HG02840 (cell line): ENCODE results near the gene SOX12.

ENCODE experiments used
- ATAC-seq: cut with Tn5 transposase; IDR thresholded peaks from one replicate; pipeline ENCODE4 v1.9.1; 2021; ENCODE audit warnings: mild to moderate bottlenecking, moderate library complexity, moderate number of reproducible peaks; ENCODE audit not compliant: unreplicated experiment, low FRiP score

SOX12 gene

DNA sequence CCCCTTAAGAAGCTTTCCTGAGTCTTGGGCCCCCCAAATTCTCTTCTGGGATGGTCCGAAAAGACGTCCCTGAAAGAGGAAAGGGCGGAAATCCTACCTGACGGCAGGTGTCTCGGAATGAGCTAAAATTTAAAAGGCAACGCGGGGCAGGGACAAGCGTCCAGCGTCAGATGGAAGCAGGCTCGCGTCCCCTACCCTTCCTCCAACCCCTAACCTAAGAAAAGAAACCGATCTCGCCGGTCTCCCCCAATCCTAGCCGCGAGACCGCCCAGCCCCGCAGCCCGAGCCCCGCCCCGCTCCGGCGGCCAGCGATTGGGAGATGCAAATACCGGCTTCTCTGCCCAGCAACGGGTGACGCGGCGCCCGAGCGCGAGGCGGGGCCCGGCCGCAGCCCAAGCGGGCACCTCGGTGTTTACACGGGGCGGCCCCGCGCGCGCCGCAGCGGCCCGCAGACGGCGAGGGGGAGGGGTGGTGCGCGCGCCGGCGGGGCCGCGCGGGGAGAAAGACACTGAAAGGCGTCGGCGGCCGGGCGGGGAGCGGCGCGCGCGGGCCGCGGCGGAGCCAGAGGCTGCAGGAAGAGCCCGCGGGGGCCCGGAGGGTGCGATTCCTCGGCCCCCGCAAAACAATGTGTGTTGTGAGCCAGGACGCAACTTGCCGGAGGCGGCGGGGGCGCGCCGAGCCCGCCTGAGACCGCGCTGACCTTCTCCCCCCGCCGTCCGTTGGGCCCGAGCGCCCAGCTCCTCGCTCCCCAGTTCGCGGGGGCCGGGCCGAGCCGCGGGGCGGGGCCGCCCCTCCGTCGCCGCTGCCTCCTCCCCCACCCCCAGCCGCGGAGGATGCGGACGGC lies at the start of gene SOX12:
Gene SOX12, plus strand, starts transcription at position 508 of the 844 bp plus-strand sequence. CDS start 373 bp downstream, outside the sequence.
- peak; percentile 71 for ATAC-seq

DNA sequence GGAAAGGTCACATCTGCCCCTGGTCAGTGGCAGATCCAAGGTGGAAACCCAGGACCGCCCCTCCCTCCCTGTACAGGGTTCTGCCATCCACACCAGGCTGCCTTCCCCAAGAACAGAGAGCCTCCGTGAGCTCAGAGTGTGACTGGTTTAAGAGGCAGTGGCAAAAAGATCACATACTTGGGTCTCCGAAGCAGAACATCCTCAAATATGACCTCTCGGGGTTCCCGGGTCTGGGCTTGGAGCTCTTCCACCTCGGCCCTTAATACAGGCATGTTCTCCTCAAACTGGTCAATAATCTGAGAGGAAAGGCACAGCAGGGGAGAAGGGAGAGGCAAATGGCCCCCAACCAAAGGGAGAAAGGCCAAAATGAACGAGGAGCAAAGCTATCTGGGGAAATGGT lies 49.6 kb upstream of the SOX12 start:
- ATAC-seq = no peak

DNA sequence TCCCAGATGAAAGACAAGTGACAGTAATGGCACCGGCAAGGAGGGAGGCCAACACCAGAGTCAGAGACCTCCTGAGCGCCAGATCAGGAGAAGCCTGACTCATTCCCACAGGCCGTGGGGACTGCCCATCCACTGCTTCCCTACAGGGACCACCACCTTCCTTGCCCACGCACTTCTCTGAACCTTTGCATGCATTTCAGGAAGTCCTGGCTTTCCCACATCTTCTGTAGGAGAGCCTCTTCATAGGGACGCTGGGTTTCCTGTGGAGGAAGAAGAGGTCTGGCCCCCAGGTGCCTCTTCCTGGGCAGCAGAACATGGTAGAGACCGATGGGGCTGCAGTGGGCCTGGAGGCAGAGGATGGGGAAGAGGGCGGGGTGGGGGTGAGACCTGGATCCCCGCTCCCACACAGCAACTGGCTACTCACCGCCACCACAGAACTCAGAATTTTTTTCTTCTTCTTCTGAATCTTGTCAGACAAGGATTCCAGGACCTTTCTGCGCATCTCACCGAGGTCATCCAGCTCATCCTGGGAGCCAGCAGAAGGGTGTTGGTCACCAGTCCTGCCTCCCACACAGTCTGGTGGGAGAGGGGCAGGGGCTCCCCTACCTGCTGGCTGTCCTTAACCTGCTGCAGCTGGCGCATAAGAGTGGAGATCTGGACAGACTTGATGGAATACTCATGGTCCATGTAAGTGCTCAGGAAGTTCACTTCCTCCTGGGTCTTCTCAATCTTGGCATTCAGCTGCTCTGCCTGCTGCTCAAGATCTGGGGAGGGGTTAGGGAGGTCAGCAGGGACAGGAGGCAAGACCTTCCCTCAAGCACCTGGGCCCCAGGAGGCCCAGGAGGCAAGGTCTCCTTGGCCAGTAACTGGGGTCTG lies 48.5 kb upstream of the SOX12 start:
- no peak for ATAC-seq

DNA sequence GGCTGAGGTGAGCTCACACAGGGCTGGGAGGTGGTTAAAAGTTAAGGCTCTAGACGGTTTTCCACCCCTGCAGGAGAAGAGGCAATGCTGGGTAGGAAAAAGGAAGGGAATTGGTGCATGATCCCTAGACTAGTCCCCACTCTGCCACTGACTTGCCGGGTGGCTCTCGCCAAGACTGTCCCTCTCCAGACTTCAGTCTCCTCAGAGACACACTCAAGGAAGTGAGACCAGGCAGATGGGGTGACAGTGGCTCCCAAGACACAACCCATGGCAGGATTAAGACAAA lies 47.9 kb upstream of the SOX12 start:
- no peak for ATAC-seq

DNA sequence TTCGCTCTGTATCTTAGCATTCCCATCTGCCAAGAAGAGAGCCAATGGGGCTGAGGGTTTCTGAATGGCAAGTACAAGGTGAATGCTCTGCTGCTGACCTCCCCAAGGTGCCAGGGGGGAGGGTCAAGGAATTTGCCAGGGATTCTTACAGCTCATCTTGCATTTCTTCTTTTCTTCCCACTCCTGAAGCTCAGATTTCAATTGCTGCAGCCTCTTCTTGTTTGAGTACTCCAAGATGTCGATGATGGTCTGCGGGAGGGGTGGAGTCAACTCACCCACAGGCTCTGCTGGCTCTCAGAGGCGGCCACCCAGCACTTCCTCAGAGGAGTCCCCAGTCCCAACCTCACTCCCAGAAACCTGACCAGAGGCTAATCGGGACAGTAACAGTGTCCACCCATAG lies 47.2 kb upstream of the SOX12 start:
- ATAC-seq = no peak

DNA sequence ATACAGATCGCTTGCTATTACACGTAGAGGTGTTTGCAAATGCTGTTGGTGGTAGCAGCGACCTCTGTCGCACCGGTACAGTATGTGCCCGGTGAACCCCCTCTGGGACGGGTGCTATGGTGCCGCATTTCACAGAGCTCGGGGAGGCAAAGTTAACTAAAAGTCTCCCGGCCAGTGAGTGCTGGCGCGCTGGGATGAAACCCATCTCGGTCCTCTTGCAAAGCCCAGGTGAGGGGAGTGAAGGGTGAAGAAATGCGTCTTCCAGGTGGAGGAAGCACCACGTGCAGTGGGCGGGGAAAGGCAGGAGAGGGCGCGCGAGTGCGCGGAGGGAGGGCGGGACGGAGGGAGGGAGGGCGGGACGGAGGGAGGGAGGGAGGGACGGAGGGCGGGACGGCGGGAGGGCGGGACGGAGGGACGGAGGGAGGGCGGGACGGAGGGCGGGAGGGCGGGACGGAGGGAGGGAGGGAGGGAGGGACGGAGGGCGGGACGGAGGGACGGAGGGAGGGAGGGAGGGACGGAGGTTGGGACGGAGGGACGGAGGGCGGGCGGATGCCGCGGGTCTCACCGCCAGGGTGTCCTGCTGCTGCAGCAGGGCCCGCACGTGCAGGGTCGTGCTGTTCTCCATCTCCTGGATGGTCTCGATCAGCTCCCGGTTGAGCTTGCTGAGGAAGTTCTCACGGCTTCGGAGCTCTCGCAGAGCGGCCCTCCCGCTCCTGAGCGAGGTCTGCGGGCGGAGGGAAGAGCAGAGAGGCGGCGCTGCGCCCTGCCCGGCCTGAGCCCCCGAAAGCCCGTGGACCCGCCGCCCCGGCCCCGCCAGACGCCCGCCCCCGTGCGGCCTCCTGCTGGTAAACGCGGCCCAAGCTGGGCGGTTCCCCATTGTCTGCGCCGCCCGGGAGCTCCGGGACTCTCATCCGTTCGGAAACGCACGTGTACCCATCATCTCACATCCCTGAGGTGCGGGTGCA lies 46.5 kb upstream of the SOX12 start:
- ATAC-seq = no peak

DNA sequence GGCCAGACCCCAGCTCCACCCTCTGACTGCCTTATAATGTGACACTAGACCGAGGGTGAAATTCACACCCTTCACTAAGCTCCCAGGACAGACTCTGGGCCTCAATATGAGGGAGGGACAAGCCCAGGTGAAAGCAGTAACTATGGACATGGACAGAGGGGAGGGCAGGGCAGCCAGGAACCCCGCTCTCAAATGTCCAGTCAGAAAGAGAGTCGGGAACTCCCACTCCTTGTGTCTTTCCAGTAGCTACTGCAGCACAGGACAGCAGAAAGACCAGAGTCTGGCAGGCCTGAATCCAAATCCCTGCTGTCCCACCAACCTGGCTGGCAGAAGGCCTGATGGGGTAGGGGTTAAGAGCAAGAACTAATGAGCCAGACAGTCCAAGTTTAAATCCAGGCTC lies 41.2 kb upstream of the SOX12 start:
- no peak for ATAC-seq

DNA sequence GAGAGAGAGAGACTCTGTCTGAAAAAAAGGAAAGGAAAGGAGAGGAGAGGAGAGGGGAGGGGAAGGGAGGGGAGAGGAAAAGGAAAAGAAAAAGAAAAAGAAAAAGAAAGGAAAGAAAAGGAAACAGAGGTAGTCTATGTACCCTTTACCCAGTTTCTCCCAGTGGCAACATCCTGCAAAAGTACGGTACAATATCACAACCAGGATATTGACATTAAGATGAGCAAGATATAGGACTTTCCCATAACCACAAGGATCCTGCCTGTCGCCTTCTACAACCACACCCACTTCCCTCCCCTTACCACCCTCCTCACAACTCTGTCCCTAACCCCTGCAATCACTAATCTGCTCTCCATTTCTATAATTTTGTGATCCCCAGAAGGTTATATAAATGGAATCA lies 38.8 kb upstream of the SOX12 start:
- ATAC-seq = no peak

DNA sequence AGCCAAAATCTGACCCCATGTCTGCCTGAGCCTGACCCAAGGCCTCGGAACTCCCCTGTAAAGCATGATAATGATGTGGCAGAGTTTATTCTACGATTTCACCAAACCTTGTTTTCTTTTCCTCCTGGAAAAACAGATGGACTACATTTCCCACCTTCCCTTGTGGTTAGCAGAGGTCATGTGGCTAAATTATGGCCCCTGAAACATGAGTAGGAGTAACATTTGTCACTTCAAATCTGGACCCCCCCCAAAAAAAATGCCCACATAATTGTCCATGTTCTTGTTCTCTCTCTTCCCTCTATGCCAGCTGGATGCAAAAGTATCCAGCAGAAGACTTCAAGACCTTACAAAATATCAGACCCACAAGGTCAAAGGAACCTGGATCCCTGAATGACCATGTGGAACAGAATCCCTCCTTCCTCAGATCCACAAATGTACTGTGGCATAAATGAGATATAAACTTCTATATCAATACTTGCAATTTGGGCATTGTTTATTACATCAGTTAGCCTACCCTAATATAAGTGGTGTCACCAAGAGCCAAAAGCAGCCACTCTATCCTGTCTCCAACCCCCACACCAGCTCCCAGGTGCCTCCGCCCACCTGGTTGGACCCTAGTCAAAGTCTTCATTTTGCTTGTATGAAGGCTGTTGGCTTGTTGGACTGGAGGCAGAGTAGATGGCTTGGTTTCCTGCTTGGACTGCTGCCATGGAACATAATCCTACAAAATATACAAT lies 36.2 kb upstream of the SOX12 start:
- no peak for ATAC-seq

DNA sequence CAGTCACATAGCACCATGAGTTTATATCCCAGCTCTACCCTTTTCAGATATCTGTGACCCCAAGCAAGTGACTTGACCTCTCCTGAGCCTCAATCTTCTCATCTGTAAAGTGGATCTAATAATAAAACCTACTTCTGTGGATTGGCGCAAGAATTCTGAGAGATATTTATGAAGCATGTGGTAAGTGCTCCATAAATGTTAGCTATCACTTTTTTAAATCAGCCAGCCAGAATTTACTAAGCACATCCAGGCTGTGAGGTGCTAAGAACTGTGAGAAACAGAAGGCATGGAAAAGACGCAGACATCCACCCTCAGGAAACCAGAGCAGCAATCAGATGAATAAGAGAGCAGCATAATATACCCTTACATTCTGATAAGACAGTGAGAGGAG lies 35.7 kb upstream of the SOX12 start:
- no peak for ATAC-seq

DNA sequence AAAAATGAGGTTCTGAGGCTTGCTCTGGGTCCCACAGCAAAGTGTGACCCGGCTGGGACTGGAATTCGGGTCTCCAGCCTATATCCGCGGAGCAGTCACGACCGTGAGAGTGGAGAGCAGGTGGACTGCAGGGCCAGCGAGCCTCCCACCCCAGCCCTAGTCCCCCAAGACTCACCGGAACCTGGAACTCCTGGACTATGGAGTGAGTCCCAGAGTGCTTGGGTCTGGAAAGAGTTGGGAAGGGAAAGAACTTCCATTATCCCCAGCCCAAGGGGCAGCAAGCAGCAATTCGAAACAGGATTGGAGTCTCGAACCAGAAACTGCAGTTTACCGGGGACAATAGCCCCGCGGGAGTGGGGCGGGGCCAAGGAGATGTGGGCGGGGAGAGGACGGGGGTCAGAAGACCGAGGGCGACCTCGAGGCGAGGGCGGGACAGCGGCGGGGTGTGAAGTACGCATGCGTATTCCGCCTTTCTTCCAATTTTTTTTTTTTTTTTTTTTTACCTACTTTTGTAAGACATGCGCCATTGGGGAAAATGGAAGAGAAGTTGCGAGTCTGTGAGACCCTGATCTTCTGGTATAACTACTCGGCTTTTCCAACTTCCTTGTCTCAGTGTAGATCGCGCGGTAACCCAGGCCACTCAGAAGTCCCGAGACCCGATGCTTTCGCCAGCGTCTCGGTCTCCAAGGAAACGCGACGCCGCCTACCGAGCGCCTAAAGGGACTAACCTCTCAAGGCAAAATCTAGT lies 35.1 kb upstream of the SOX12 start, which contains the start of gene C20orf96:
Gene C20orf96, minus strand, starts transcription at position 667 of the 748 bp plus-strand sequence. Its CDS starts 140 bp downstream, at position 527.
- ATAC-seq = peak; percentile 74

DNA sequence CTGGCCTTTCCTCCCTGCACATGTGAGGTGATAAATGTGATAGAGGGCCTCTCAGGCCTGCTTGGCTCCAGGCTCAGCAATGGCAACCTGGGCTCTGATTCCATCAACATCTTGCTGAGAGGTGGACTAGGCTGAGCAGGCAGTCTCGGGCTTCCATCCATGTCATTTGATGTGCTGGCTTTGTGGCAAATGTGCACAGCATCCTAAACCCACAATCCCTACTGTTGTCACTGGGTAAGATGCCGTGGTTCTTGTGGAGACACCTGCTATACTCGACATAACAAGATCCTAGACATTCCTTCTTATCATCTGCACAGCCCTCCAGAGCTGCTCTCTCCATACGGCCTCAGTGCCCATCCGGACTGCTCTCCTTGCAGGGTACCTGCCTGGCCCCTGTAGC lies 30.8 kb upstream of the SOX12 start:
- ATAC-seq = no peak

DNA sequence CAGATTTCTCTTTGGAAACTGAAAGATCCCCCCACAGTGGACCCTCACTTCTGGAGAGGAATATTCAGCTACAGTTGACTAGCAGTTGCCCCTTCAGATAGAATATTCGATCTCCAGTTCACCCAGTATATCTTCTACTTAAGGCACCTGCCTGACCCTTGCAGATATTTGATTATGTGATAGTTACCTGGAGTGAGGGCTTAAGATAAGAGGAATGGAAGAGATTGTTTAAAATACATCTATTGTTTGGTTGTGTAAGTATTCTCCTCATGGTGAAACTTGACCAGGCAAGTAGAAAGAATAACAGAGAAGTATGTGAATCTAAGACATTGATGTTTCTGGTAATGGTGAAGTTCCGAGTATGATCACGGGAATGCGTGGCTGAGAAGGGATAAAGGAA lies 29.5 kb upstream of the SOX12 start:
- ATAC-seq = no peak

DNA sequence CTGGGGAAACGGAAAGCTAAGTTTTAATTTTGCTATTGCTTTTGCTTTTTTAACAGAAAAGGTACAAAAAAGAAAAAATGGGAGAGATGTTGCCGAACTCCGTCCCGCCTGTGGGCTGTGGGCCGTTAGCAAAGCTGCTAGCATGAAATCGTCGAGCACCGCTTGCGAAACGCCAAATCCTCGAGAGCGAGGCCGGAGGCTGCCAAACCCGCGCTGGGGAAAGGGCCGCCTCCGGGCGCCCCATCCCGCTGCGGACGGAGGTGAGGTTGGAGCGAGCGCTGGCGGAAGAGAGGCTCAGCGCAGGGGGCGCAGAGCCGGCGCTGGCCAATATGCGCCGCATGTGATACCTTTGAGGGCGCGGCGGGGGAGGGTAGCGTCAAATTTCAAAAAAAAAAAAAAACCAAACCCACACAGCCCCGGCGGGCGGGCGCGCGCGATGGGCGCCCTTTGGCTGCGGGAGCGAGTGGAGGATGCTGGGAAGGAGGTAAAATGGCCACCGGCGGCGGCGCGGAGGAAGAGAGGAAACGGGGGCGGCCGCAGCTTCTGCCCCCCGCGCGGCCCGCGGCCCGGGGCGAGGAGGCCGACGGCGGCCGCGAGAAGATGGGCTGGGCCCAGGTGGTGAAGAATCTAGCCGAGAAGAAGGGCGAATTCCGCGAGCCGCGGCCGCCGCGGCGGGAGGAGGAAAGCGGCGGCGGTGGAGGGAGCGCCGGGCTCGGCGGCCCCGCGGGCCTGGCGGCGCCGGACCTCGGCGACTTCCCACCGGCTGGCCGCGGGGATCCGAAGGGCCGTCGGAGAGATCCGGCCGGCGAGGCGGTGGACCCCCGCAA lies 28.0 kb upstream of the SOX12 start, which contains the start of gene ZCCHC3:
Gene ZCCHC3, plus strand, starts transcription at position 473 of the 827 bp plus-strand sequence. Its CDS starts 17 bp downstream, at position 490.
- ATAC-seq = peak; percentile 81

DNA sequence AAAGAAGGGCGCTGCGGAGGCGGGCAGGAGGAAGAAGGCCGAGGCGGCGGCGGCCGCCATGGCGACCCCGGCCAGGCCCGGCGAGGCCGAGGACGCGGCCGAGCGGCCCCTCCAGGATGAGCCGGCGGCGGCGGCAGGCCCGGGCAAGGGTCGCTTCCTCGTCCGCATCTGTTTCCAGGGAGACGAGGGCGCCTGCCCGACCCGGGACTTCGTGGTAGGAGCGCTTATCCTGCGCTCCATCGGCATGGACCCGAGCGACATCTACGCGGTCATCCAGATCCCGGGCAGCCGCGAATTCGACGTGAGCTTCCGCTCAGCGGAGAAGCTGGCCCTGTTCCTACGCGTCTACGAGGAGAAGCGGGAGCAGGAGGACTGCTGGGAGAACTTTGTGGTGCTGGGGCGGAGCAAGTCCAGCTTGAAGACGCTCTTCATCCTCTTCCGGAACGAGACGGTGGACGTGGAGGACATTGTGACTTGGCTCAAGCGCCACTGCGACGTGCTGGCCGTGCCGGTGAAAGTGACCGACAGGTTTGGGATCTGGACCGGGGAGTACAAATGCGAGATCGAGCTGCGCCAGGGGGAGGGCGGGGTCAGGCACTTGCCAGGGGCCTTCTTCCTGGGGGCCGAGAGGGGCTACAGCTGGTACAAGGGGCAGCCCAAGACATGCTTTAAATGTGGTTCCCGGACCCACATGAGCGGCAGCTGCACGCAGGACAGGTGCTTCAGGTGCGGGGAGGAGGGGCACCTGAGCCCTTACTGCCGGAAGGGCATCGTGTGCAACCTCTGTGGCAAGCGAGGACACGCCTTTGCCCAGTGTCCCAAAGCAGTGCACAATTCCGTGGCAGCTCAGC lies 27.2 kb upstream of the SOX12 start:
- peak; percentile 20 for ATAC-seq

DNA sequence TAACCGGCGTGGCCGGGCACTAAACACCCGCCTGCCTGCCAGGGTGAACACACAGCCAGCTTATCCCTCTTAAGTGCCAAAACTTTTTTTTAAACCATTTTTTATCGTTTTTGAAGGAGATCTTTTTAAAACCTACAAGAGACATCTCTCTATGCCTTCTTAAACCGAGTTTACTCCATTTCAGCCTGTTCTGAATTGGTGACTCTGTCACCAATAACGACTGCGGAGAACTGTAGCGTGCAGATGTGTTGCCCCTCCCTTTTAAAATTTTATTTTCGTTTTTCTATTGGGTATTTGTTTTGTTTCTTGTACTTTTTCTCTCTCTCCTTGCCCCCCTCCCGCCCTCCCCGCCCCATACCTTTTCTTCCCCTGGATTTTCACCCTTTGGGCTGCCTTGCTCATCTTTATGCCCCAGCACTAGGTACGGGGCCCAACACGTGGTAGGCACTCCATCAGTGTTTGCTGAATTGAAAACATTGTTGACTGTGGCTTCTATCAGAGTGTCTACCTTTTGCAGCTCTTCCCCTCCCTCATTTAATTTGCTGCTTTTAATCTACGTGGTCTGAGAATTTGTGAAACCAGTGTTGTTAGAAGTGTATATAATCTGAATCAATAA lies 26.5 kb upstream of the SOX12 start:
- ATAC-seq = no peak
